Vagina (tissue), 2 donors: Measurements from ENCODE around the gene AP1AR. TPM values are rescaled to one million over a fixed set of nuclear protein-coding genes. Genes with fewer than 3 reads are reported as not detected.
"Not testable (repeated sequence)": the region's sequence is repeated elsewhere in the genome, so short reads cannot be mapped to it uniquely, and the experiment has no call there.

ENCODE experiments used
- DNase-seq, 2 donors: peaks; one replicate each; pipeline ENCODE4 v3.0.0-alpha.2; 2017; ENCODE audit errors: extremely low spot score in 2 of 2
- H3K27ac ChIP-seq: fragments of 200-600 bp; sonication (generic); one replicate; pipeline ENCODE4 v1.5.1; 2019
- H3K27me3 ChIP-seq: fragments of 200-600 bp; sonication (generic); one replicate; pipeline ENCODE4 v1.5.1; 2019
- H3K36me3 ChIP-seq, 2 donors: fragments of 200-600 bp; sonication (generic); one replicate each; pipeline ENCODE4 v1.5.1; 2017 to 2019
- H3K4me1 ChIP-seq: fragments of 200-600 bp; sonication (generic); one replicate; pipeline ENCODE4 v1.5.1; 2019
- H3K4me3 ChIP-seq, 2 donors: fragments of 200-600 bp; sonication (generic); 1 replicate in 1 of 2; 2 replicates in 1 of 2; pipeline ENCODE4 v1.5.1; 2016 to 2019
- H3K9me3 ChIP-seq: fragments of 200-600 bp; sonication (generic); one replicate; pipeline ENCODE4 v1.5.1; 2019
- CTCF ChIP-seq, 3 experiments: fragments of 450-650 bp in 2 of 3; fragments of 200-600 bp in 1 of 3; sonication (generic) in 1 of 3; IDR thresholded peaks; one replicate each; pipeline ENCODE4 v1.5.1; 2017 to 2019; ENCODE audit warnings: antibody characterized with exemption in 3 of 3, mild to moderate bottlenecking in 2 of 3, moderate library complexity in 2 of 3
- POLR2A ChIP-seq, 2 donors: fragments of 450-650 bp; IDR thresholded peaks; one replicate each; pipeline ENCODE4 v1.6.1; 2017; ENCODE audit warnings: antibody characterized with exemption in 2 of 2, mild to moderate bottlenecking in 2 of 2, moderate library complexity in 2 of 2
- POLR2AphosphoS5 ChIP-seq, 2 donors: sonication (generic); formaldehyde crosslinking; IDR thresholded peaks; one replicate each; pipeline ENCODE4 v1.9.0; 2017; ENCODE audit warnings: antibody characterized with exemption in 2 of 2, mild to moderate bottlenecking in 2 of 2, low read depth in 1 of 2; ENCODE audit not compliant: insufficient read depth in 1 of 2
- intact Hi-C: fragments of 100-400 bp; cut with DNase I; formaldehyde crosslinking; loops from one replicate; pipeline ENCODE4 v1.15.1; 2023
- total RNA-seq: library from RNA; depleted of rRNA; stranded (reverse); fragments of >200 nt; gene quantifications from one replicate; pipeline ENCODE4 v1.2.3, GENCODE V29; 2016

The AP1AR gene
- total RNA-seq, 1 donor from 2014 or later, result 28.2 TPM

DNA sequence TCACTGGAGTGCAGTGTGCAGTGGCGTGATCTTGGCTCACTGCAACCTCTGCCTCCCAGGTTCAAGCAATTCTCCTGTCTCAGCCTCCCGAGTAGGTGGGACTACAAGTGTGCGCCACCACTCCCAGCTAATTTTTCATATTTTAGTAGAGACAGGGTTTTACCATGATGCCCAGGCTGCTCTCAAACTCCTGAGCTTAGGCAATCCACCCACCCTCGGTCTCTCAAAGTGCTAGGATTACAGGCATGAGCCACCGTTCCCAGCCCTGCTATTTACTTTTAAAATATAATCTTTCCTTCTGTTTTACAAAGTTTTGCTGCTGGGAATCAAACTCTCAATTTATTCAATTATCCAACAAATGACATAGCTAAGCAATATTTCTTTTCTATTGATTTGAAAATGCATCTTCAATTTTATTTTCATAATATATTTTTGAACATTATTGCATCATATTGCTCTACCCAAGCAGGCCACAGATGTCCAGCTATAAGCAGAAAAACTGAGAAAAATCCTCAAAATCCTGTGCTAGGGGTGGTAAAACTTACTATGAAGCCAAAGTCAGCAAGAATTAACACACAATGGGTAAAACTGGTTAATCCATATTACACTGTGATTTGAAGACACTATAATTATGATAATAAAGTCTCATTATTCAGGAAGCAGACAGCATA lies 48.9 kb downstream of the AP1AR start:
- TF ChIP-seq POLR2A (IDR thresholded peaks at IDR 0.05) (no peak), CTCF (IDR thresholded peaks at IDR 0.05) (no peak), POLR2AphosphoS5 (IDR thresholded peaks at IDR 0.05; ENCODE audit: insufficient read depth in 1 of 2, low read depth in 1 of 2) (no peak)
- peaks cover 0 to 9% of the 10 kb centered on the region in 2 donors for H3K36me3 ChIP-seq
- H3K4me3 ChIP-seq, result no peak overlapping the region
- intact Hi-C loops, result loop anchor here (10.0 kb wide), 1 partner anchor 46 kb away; the partner anchor contains the start of gene AP1AR
- H3K9me3 ChIP-seq, result no peaks in the 10 kb centered on the region
- peaks cover 42% of the 10 kb centered on the region for H3K4me1 ChIP-seq
- no peak overlapping the region for H3K27ac ChIP-seq
- no peak for DNase-seq
- H3K27me3 ChIP-seq, result no peaks in the 10 kb centered on the region

- H3K9me3 ChIP-seq, DNase-seq, H3K27ac ChIP-seq, H3K27me3 ChIP-seq, H3K36me3 ChIP-seq, H3K4me3 ChIP-seq: not testable (repeated sequence)
- intact Hi-C loops, result loop anchor here (10.0 kb wide), 1 partner anchor 47 kb away; the partner anchor contains the start of gene AP1AR
- H3K4me1 ChIP-seq, result peaks cover 34% of the 10 kb centered on the region
These were observed 50.4 kb downstream of the AP1AR start for GRCh38 chr4:112281895-112282398.

DNA sequence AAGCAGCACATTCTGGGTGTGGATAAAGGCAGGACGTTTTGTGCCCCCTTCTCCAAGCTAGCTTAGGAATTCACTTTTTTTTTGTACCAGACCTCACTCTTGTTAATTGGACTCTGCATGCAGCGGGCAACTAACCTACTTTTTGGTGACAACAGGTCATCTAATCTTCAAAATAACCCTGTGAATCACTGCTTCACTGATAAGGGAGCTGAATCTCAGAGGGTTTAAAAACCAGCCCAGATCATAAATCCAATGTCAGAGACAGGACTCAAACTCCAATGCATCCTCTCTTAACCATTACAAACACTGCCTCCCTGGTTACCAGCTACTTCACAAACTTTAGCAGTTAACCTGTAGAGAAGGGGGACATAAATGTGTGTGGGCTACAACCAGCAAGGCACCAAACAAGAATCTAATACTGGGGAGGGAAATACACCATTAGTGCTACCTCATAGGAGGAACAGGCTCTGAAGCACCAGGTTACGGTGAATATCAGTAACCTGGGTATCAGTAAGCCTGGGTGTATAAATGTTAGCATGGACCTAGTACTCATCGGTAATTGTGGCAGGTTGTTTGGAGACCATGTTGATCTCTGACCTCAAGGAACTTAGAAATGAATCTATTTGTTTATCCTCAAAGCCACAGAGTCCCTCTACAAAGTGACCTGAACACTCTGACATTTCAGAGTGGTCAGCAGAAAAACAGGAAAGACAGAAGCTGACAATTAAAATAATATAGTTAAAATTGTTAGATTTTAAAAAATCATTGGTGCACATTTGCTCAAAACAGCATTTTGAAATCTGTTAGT lies 51.5 kb downstream of the AP1AR start:
- intact Hi-C loops, result loop anchor here (10.0 kb wide), 1 partner anchor 48 kb away; the partner anchor contains the start of gene AP1AR
- TF ChIP-seq POLR2A (IDR thresholded peaks at IDR 0.05) (no peak), POLR2AphosphoS5 (IDR thresholded peaks at IDR 0.05; ENCODE audit: insufficient read depth in 1 of 2, low read depth in 1 of 2) (no peak), CTCF (IDR thresholded peaks at IDR 0.05) (no peak)
- H3K36me3 ChIP-seq, result no peaks in the 10 kb centered on the region
- H3K4me3 ChIP-seq, result no peak overlapping the region
- H3K9me3 ChIP-seq, result no peaks in the 10 kb centered on the region
- H3K27ac ChIP-seq, result peak overlapping the region; percentile 88
- H3K27me3 ChIP-seq, result no peaks in the 10 kb centered on the region
- no peak for DNase-seq
- peaks cover 31% of the 10 kb centered on the region for H3K4me1 ChIP-seq

- no peaks in the 10 kb centered on the region for H3K9me3 ChIP-seq
- no peaks in the 10 kb centered on the region for H3K27me3 ChIP-seq
- H3K36me3 ChIP-seq, result no peaks in the 10 kb centered on the region
- DNase-seq, result no peak
- peak overlapping the region; percentile 88 for H3K27ac ChIP-seq
- TF ChIP-seq POLR2A (IDR thresholded peaks at IDR 0.05), result no peak
- TF ChIP-seq CTCF (IDR thresholded peaks at IDR 0.05), result no peak
- H3K4me1 ChIP-seq, result peaks cover 31% of the 10 kb centered on the region
- intact Hi-C loops, result loop anchor here (10.0 kb wide), 1 partner anchor 49 kb away; the partner anchor contains the start of gene AP1AR
- H3K4me3 ChIP-seq, result peak overlapping the region; percentile 75 to 78
These were observed 52.6 kb downstream of the AP1AR start for GRCh38 chr4:112284166-112284565.

DNA sequence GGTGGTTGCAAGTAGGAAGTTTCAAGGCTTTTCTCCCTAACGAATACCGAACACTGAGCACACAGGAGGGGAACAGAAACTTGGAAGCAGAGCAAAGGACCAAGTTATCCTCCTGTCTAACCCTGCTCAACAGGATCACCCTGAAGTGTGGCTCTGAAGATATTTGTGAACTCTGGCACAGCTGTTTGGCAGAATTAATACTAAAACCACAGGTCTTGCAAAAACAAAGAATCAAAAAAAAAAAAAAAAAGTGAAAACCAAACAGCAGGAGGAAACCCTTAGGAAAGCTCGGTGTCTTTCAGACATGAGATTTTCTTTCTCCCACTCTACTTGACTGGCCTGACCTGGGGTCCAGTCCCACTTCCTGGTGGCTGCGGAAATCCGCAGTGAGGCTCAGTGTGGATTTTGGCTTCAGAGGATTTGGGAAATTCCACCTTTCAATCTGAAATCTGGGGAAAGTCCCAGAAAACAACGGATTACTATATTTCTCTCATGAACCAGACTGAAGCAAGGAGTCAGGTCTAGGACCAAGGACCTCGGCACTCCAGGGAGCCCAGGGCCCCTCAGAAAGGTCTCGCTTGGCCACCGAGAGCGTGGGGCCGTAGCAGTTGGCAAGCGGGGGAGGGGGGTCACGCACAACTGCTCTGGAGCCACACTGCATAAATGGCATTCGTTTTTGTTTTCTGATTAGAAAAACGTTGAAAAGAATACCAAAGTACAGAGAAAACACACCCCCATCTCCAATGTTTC lies 53.2 kb downstream of the AP1AR start:
- Histone ChIP-seq H3K27me3 (no peaks in the 10 kb centered on the region), H3K4me3 (peak overlapping the region; percentile 75 to 78), H3K36me3 (no peaks in the 10 kb centered on the region), H3K27ac (peak overlapping the region; percentile 88), H3K4me1 (peaks cover 31% of the 10 kb centered on the region), H3K9me3 (no peaks in the 10 kb centered on the region)
- intact Hi-C loops, result loop anchor here (10.0 kb wide), 1 partner anchor 50 kb away; the partner anchor contains the start of gene AP1AR
- no peak for DNase-seq
- TF ChIP-seq POLR2AphosphoS5 (IDR thresholded peaks at IDR 0.05; ENCODE audit: insufficient read depth in 1 of 2, low read depth in 1 of 2) (no peak), POLR2A (IDR thresholded peaks at IDR 0.05) (no peak), CTCF (IDR thresholded peaks at IDR 0.05) (no peak)
